ENCODE data around the gene TRAF3.

DNA sequence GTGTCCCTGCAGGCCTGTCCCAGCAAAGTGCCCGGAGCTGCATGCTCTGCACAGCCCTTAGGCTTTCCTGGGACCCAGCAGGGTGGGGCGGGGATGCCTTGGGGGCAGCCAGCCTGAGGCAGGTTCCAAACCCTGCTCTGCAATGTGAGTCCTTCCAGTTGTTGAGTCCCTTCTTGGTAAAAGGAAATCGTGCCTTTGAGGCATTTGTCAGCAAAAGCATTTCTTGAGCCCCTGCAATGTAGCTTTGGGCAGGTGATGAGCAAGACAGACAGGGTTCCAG lies 38.1 kb upstream of the TRAF3 start:
- no peak for TF ChIP-seq JUND (IDR thresholded peaks at IDR 0.05)
- TF ChIP-seq, protein P1, sequence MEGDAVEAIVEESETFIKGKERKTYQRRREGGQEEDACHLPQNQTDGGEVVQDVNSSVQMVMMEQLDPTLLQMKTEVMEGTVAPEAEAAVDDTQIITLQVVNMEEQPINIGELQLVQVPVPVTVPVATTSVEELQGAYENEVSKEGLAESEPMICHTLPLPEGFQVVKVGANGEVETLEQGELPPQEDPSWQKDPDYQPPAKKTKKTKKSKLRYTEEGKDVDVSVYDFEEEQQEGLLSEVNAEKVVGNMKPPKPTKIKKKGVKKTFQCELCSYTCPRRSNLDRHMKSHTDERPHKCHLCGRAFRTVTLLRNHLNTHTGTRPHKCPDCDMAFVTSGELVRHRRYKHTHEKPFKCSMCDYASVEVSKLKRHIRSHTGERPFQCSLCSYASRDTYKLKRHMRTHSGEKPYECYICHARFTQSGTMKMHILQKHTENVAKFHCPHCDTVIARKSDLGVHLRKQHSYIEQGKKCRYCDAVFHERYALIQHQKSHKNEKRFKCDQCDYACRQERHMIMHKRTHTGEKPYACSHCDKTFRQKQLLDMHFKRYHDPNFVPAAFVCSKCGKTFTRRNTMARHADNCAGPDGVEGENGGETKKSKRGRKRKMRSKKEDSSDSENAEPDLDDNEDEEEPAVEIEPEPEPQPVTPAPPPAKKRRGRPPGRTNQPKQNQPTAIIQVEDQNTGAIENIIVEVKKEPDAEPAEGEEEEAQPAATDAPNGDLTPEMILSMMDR (IDR thresholded peaks at IDR 0.05), result no peak
- no peak for TF ChIP-seq EP300 (IDR thresholded peaks at IDR 0.05; ENCODE audit: borderline replicate concordance in 1 of 2, low read depth in 1 of 2, low read length in 1 of 2)
- TF ChIP-seq EZH2phosphoT487 (IDR thresholded peaks at IDR 0.05; ENCODE audit: borderline replicate concordance, low read depth), result no peak
- TF ChIP-seq YY1 (IDR thresholded peaks at IDR 0.05; ENCODE audit: low read depth), result no peak
- TF ChIP-seq POLR2AphosphoS5 (IDR thresholded peaks at IDR 0.05; ENCODE audit: low read depth, low read length), result no peak
- no peak for TF ChIP-seq REST (IDR thresholded peaks at IDR 0.05; ENCODE audit: low read depth, low read length)
- no peak for TF ChIP-seq FOXJ3 (CRISPR knock-in tag; IDR thresholded peaks at IDR 0.05)

All from SK-N-SH (cell line).